Endothelial cell of umbilical vein (primary cell): ENCODE results near the gene ANKRD33B. TPM values are rescaled to one million over a fixed set of nuclear protein-coding genes. Genes with fewer than 3 reads are reported as not detected.

Experiments
- BruUV-seq: library from RNA; stranded (reverse); fragments of 400-500 nt; replicated peaks from 2 replicates; lab custom pipeline; 2021; lab: Mats Ljungman, UMichigan
- CTCF ChIA-PET: fragments of 300-600, 350-600 bp; sonication (Branson Sonifier 250); formaldehyde crosslinking; loops from one replicate; lab custom pipeline; 2021; ENCODE audit warnings: antibody characterized with exemption, inconsistent platforms; lab: Charles Lee
- POLR2A ChIA-PET: fragments of 300-600, 350-600 bp; sonication (Branson Sonifier 250); formaldehyde crosslinking; loops from one replicate; lab custom pipeline; 2021; ENCODE audit warnings: antibody characterized with exemption, inconsistent platforms; lab: Charles Lee
- DNase-seq: peaks from one replicate; pipeline ENCODE4 v3.0.0-alpha.2; 2011; ENCODE audit warnings: low read depth, low spot score
- FAIRE-seq: peaks from 2 replicates; lab custom pipeline; 2011; peaks lifted over from hg19 to GRCh38; lab: Jason Lieb, UNC
- H2AFZ ChIP-seq: 2 replicates; pipeline ENCODE4 v1.6.0; 2012; ENCODE audit warnings: low read depth, low read length, control low read depth, inconsistent platforms
- H3K27ac ChIP-seq: 2 replicates; pipeline ENCODE4 v1.5.1; 2011; ENCODE audit warnings: low read depth, mild to moderate bottlenecking, control low read depth, low read length, moderate library complexity; ENCODE audit not compliant: insufficient read depth
- H3K27me3 ChIP-seq, 2 experiments: 2 replicates each; pipeline versions ENCODE4 v1.6.0 to v1.6.1; 2011; ENCODE audit warnings: low read length in 2 of 2, mixed read lengths in 1 of 2; ENCODE audit not compliant: control insufficient read depth in 2 of 2, insufficient read depth in 2 of 2
- H3K36me3 ChIP-seq, 2 experiments: 2 replicates in 1 of 2; 3 replicates in 1 of 2; pipeline ENCODE4 v1.5.1; 2011; ENCODE audit warnings: low read length in 2 of 2, mild to moderate bottlenecking in 1 of 2, moderate library complexity in 1 of 2; ENCODE audit not compliant: control insufficient read depth in 2 of 2, insufficient read depth in 2 of 2; ENCODE audit errors: extremely low read depth in 1 of 2
- H3K4me1 ChIP-seq: 3 replicates; pipeline ENCODE4 v1.5.1; 2011; ENCODE audit warnings: mild to moderate bottlenecking, low read length; ENCODE audit not compliant: control insufficient read depth, insufficient read depth; ENCODE audit errors: extremely low read depth
- H3K4me2 ChIP-seq: 2 replicates; pipeline ENCODE4 v1.6.1; 2011; ENCODE audit warnings: low read length, control low read depth, mixed read lengths; ENCODE audit not compliant: insufficient read depth
- H3K4me3 ChIP-seq, 3 experiments: fragments of 200-600 bp in 1 of 3; sonication (generic), shearing (Covaris generic) in 1 of 3; replicated peaks in 1 of 3; 2 replicates each; pipeline ENCODE4 v1.5.1; 2011 to 2016; ENCODE audit warnings: control low read depth in 3 of 3, low read length in 3 of 3, mild to moderate bottlenecking in 2 of 3, inconsistent platforms in 1 of 3, low read depth in 1 of 3, moderate library complexity in 1 of 3; ENCODE audit not compliant: insufficient read depth in 1 of 3
- H3K79me2 ChIP-seq: 2 replicates; pipeline ENCODE4 v1.6.0; 2012; ENCODE audit warnings: low read length, inconsistent platforms; ENCODE audit not compliant: control insufficient read depth, insufficient read depth
- H3K9ac ChIP-seq: replicated peaks from 2 replicates; pipeline ENCODE3; 2011; ENCODE audit warnings: low read length, control low read depth; ENCODE audit not compliant: insufficient read depth; ENCODE audit errors: extremely low read depth
- H3K9me1 ChIP-seq: replicated peaks from 3 replicates; pipeline ENCODE4 v1.6.0; 2011; ENCODE audit warnings: mild to moderate bottlenecking, low read length; ENCODE audit not compliant: control insufficient read depth, insufficient read depth; ENCODE audit errors: extremely low read depth
- H3K9me3 ChIP-seq: replicated peaks from 2 replicates; pipeline ENCODE4 v1.5.1; 2012; ENCODE audit warnings: low read length, inconsistent platforms; ENCODE audit not compliant: control insufficient read depth, insufficient read depth
- H4K20me1 ChIP-seq: replicated peaks from 2 replicates; pipeline ENCODE3; 2011; ENCODE audit warnings: mild to moderate bottlenecking, low read length; ENCODE audit not compliant: control insufficient read depth, insufficient read depth; ENCODE audit errors: extremely low read depth
- JUN ChIP-seq: IDR thresholded peaks from 2 replicates; pipeline ENCODE4 v1.6.1; 2011; ENCODE audit warnings: borderline replicate concordance, low read depth; ENCODE audit not compliant: insufficient read length, insufficient read depth
- MAX ChIP-seq: IDR thresholded peaks from 2 replicates; pipeline ENCODE4 v1.6.1; 2011; ENCODE audit not compliant: insufficient read depth, insufficient read length
- POLR2A ChIP-seq: IDR thresholded peaks from 2 replicates; pipeline ENCODE4 v1.6.1; 2012; ENCODE audit warnings: low read depth, mild to moderate bottlenecking, control low read depth, low read length
- POLR2AphosphoS5 ChIP-seq: IDR thresholded peaks from 2 replicates; pipeline ENCODE4 v1.6.1; 2012; ENCODE audit warnings: low read depth, mild to moderate bottlenecking, control low read depth, low read length, moderate library complexity; ENCODE audit not compliant: insufficient read depth
- dilution Hi-C: fragments of 300-500 bp; cut with MboI; formaldehyde crosslinking; loops from one replicate; pipeline ENCODE4 v1.15.0; 2019; ENCODE audit warnings: low sequenced_read_pairs; ENCODE audit not compliant: extremely low pct_ligation_motif_present
- intact Hi-C: fragments of 100-400 bp; cut with micrococcal nuclease; formaldehyde crosslinking; loops from one replicate; pipeline ENCODE4 v1.10.0; 2022
- polyA plus RNA-seq, 4 experiments: library from polyadenylated mRNA; depleted of rRNA in 3 of 4; stranded (reverse) in 3 of 4; unstranded in 1 of 4; fragments of >200 nt; gene quantifications; 2 replicates each; pipeline versions ENCODE4 v1.2.1 to v1.2.3, GENCODE V29; 2011 to 2012; ENCODE audit warnings: missing spikeins in 1 of 4
- total RNA-seq: library from RNA; stranded (reverse); gene quantifications from 2 replicates; pipeline ENCODE4 v1.2.3, GENCODE V29; 2021
- TF ChIP-seq, protein P1 (sequence below), 2 donors: IDR thresholded peaks; 1 replicate in 1 of 2; 2 replicates in 1 of 2; pipeline ENCODE4 v1.5.1; 2011; ENCODE audit warnings: low read length in 2 of 2, mild to moderate bottlenecking in 2 of 2, moderate library complexity in 2 of 2, control low read depth in 1 of 2, inconsistent platforms in 1 of 2, low read depth in 1 of 2; ENCODE audit not compliant: insufficient read depth in 1 of 2; ENCODE audit errors: extremely low read depth in 1 of 2

Gene ANKRD33B
- total and polyA plus RNA-seq, 2 donors (not counting 3 experiments of a cell fraction or from before 2014, with no cell fraction given), result 2.4 to 5.4 TPM

DNA sequence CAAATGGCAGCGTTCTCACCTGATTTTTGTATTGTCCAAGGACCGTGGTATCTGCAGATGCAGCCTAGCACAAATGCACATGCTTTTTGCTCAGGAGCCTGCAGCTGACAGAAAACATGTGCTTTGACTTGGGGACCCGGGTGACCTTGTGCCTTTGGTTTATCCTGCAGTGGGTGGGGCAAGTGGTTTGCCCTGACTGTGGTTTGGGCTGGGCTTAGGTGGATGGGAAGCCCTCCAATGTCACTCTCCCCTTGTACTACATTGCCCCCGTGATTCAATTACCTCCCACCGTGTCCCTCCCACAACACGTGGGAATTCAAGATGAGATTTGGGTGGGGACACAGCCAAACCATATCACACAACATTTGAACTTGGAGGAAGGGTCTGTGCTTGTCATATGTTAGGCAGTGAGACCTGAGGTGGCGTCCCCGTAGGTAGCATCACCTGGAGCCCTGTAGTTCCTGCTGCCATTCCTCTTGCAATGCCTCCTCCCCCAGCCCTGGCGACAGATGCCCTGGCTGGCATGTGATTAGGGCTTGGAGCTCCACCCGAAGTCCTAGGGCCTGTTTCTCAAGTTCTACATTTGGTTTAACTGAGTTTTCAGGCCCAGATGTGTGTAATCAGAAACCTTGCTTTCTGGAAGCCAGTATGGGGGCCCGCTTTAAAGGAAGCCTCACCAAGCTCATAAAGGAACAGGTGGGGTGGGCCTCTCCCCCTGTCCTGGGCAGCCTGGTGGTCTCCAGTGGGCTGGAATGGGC, 2.1 kb downstream of the ANKRD33B start:
- peaks cover 18% of the 10 kb centered on the region for H3K4me1 ChIP-seq
- no peaks in the 10 kb centered on the region for H3K9me1 ChIP-seq
- no peaks in the 10 kb centered on the region for H3K9me3 ChIP-seq
- peaks cover 23% of the 10 kb centered on the region for H3K79me2 ChIP-seq
- TF ChIP-seq JUN, result no peak
- TF ChIP-seq POLR2AphosphoS5, result no peak
- TF ChIP-seq MAX, result peak; percentile 34
- TF ChIP-seq, protein P1, sequence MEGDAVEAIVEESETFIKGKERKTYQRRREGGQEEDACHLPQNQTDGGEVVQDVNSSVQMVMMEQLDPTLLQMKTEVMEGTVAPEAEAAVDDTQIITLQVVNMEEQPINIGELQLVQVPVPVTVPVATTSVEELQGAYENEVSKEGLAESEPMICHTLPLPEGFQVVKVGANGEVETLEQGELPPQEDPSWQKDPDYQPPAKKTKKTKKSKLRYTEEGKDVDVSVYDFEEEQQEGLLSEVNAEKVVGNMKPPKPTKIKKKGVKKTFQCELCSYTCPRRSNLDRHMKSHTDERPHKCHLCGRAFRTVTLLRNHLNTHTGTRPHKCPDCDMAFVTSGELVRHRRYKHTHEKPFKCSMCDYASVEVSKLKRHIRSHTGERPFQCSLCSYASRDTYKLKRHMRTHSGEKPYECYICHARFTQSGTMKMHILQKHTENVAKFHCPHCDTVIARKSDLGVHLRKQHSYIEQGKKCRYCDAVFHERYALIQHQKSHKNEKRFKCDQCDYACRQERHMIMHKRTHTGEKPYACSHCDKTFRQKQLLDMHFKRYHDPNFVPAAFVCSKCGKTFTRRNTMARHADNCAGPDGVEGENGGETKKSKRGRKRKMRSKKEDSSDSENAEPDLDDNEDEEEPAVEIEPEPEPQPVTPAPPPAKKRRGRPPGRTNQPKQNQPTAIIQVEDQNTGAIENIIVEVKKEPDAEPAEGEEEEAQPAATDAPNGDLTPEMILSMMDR (IDR thresholded peaks at IDR 0.05; ENCODE audit: extremely low read depth in 1 of 2, insufficient read depth in 1 of 2, low read depth in 1 of 2, low read length in 2 of 2), result no peak
- no peak for TF ChIP-seq POLR2A
- CTCF ChIA-PET, result interaction anchor here (1.2 to 4.7 kb wide), 6 partner anchors 9 to 113 kb away, joined by 3 to 37 read pairs (median 6); no protein-coding TSS in a partner anchor
- no peaks in the 10 kb centered on the region for H3K27me3 ChIP-seq
- POLR2A ChIA-PET, result no interaction called here
- intact Hi-C loops, result loop anchor here (1.0 to 2.0 kb wide), 3 partner anchors 11 to 113 kb away; no protein-coding TSS in a partner anchor
- peak overlapping the region; percentile 82 for H3K4me2 ChIP-seq
- peak overlapping the region in 2 of 3 experiments; percentile 51 to 62 for H3K4me3 ChIP-seq
- H4K20me1 ChIP-seq, result no peaks in the 10 kb centered on the region
- no peak overlapping the region for H2AFZ ChIP-seq
- dilution Hi-C loops, result no loop called here
- BruUV-seq, result TSS peak; percentile 13
- no peak overlapping the region for H3K27ac ChIP-seq
- no peak overlapping the region for H3K9ac ChIP-seq
- DNase-seq (no peak), FAIRE-seq (peak; percentile 69)
- H3K36me3 ChIP-seq, result no peaks in the 10 kb centered on the region
